H1 (cell line): ENCODE results near the gene ZNF429. TPM values are rescaled to one million over a fixed set of nuclear protein-coding genes. Genes with fewer than 3 reads are reported as not detected.
"Not testable (repeated sequence)": the region's sequence is repeated elsewhere in the genome, so short reads cannot be mapped to it uniquely, and the experiment has no call there.

Experiments
- CTCF ChIA-PET: fragments of 300-600 bp; sonication (Branson Sonifier 250); formaldehyde crosslinking; loops from one replicate; lab custom pipeline; 2021; ENCODE audit not compliant: partially characterized antibody; lab: Charles Lee
- POLR2A ChIA-PET: fragments of 300-600 bp; sonication (Branson Sonifier 250); formaldehyde crosslinking; loops from one replicate; lab custom pipeline; 2021; ENCODE audit warnings: inconsistent platforms; ENCODE audit not compliant: partially characterized antibody; lab: Charles Lee
- DNase-seq, 2 experiments: peaks; one replicate each; pipeline versions ENCODE4 v3.0.0 to v3.0.0-alpha.2; 2010 to 2022; ENCODE audit warnings: low spot score in 2 of 2, low read depth in 1 of 2, mixed read lengths in 1 of 2
- FAIRE-seq: peaks from 2 replicates; lab custom pipeline; 2011; peaks lifted over from hg19 to GRCh38; lab: Jason Lieb, UNC
- H2AFZ ChIP-seq: 2 replicates; pipeline ENCODE4 v1.8.1; 2012; ENCODE audit warnings: low read length, inconsistent platforms
- H2AK5ac ChIP-seq: 2 replicates; pipeline ENCODE4 v1.6.1; 2013; ENCODE audit warnings: low read depth, low read length
- H2BK120ac ChIP-seq: replicated peaks from 2 replicates; pipeline ENCODE3; 2013; ENCODE audit warnings: low read depth, low read length, inconsistent platforms
- H2BK12ac ChIP-seq: 2 replicates; pipeline ENCODE4 v1.6.1; 2013; ENCODE audit warnings: low read depth, low read length
- H2BK15ac ChIP-seq: 2 replicates; pipeline ENCODE4 v1.6.1; 2013; ENCODE audit warnings: low read length
- H2BK20ac ChIP-seq: 2 replicates; pipeline ENCODE4 v1.6.1; 2013; ENCODE audit warnings: low read length
- H2BK5ac ChIP-seq: 2 replicates; pipeline ENCODE4 v1.6.1; 2013; ENCODE audit warnings: low read depth, low read length
- H3K14ac ChIP-seq: 2 replicates; pipeline ENCODE4 v1.6.1; 2013; ENCODE audit warnings: inconsistent platforms; ENCODE audit not compliant: insufficient read length
- H3K18ac ChIP-seq: 2 replicates; pipeline ENCODE4 v1.6.1; 2013; ENCODE audit warnings: low read length; ENCODE audit errors: extremely low read depth
- H3K23ac ChIP-seq: 2 replicates; pipeline ENCODE4 v1.6.1; 2013; ENCODE audit warnings: inconsistent platforms; ENCODE audit not compliant: insufficient read length
- H3K23me2 ChIP-seq: 2 replicates; pipeline ENCODE4 v1.6.1; 2013; ENCODE audit warnings: low read depth, low read length
- H3K27ac ChIP-seq: 2 replicates; pipeline ENCODE4 v1.6.1; 2011; ENCODE audit warnings: low read depth, low read length, inconsistent platforms
- H3K27me3 ChIP-seq, 4 experiments: replicated peaks in 1 of 4; 1 replicate in 1 of 4; 2 replicates in 3 of 4; pipeline versions ENCODE4 v1.6.1 to v1.8.1; 2011 to 2013; ENCODE audit warnings: low read length in 3 of 4, mild to moderate bottlenecking in 3 of 4, inconsistent platforms in 2 of 4, mixed read lengths in 2 of 4, moderate library complexity in 1 of 4; ENCODE audit not compliant: control insufficient read depth in 3 of 4, insufficient read depth in 3 of 4; ENCODE audit errors: extremely low read depth in 1 of 4
- H3K36me3 ChIP-seq, 4 experiments: 2 replicates each; pipeline versions ENCODE4 v1.6.1 to v1.8.1; 2011 to 2013; ENCODE audit warnings: mild to moderate bottlenecking in 4 of 4, low read length in 3 of 4, moderate library complexity in 2 of 4, control low read depth in 1 of 4, inconsistent platforms in 1 of 4; ENCODE audit not compliant: insufficient read depth in 4 of 4, control insufficient read depth in 2 of 4
- H3K4ac ChIP-seq: replicated peaks from 2 replicates; pipeline ENCODE3; 2013; ENCODE audit warnings: low read length, low read depth, mixed read lengths, inconsistent platforms; ENCODE audit not compliant: insufficient read length
- H3K4me1 ChIP-seq, 4 experiments: replicated peaks in 1 of 4; 1 replicate in 1 of 4; 2 replicates in 3 of 4; pipeline versions ENCODE4 v1.6.1 to v1.8.1; 2011 to 2013; ENCODE audit warnings: low read length in 3 of 4, inconsistent platforms in 2 of 4, mixed read lengths in 1 of 4; ENCODE audit not compliant: insufficient read depth in 4 of 4, control insufficient read depth in 3 of 4
- H3K4me2 ChIP-seq, 2 experiments: 2 replicates each; pipeline versions ENCODE4 v1.6.1 to v1.8.1; 2011 to 2013; ENCODE audit warnings: low read depth in 2 of 2, low read length in 2 of 2, control low read depth in 1 of 2, inconsistent platforms in 1 of 2, mild to moderate bottlenecking in 1 of 2; ENCODE audit not compliant: insufficient read depth in 1 of 2
- H3K4me3 ChIP-seq, 4 experiments: fragments of 200-600, 300-600 bp in 1 of 4; sonication (generic), shearing (Covaris generic), sonication (Bioruptor Twin) in 1 of 4; 2 replicates each; pipeline versions ENCODE4 v1.5.1 to v1.8.1; 2011 to 2016; ENCODE audit warnings: low read length in 4 of 4, low read depth in 3 of 4, control low read depth in 2 of 4, inconsistent platforms in 2 of 4, mild to moderate bottlenecking in 2 of 4, mixed read lengths in 1 of 4, moderate library complexity in 1 of 4; ENCODE audit not compliant: insufficient read depth in 2 of 4; ENCODE audit errors: extremely low read depth in 1 of 4
- H3K56ac ChIP-seq: replicated peaks from 2 replicates; pipeline ENCODE3; 2013; ENCODE audit warnings: low read depth, mild to moderate bottlenecking, mixed read lengths, low read length, inconsistent platforms; ENCODE audit not compliant: insufficient read length
- H3K79me1 ChIP-seq: 2 replicates; pipeline ENCODE4 v1.6.1; 2013; ENCODE audit warnings: low read depth, low read length, control low read depth
- H3K79me2 ChIP-seq, 2 experiments: 2 replicates each; pipeline versions ENCODE4 v1.6.1 to v1.8.1; 2012 to 2013; ENCODE audit warnings: low read length in 2 of 2, mild to moderate bottlenecking in 2 of 2, inconsistent platforms in 1 of 2; ENCODE audit not compliant: insufficient read depth in 2 of 2, control insufficient read depth in 1 of 2
- H3K9ac ChIP-seq, 4 experiments: replicated peaks in 1 of 4; 1 replicate in 1 of 4; 2 replicates in 3 of 4; pipeline versions ENCODE4 v1.6.1 to v1.8.1; 2011 to 2013; ENCODE audit warnings: low read depth in 3 of 4, low read length in 3 of 4, control low read depth in 2 of 4, mild to moderate bottlenecking in 2 of 4, moderate library complexity in 2 of 4, inconsistent platforms in 1 of 4; ENCODE audit errors: extremely low read depth in 1 of 4
- H3K9me3 ChIP-seq, 2 experiments: 2 replicates each; pipeline versions ENCODE4 v1.6.1 to v1.8.1; 2012 to 2013; ENCODE audit warnings: mild to moderate bottlenecking in 2 of 2, moderate library complexity in 2 of 2, control low read depth in 1 of 2, inconsistent platforms in 1 of 2, low read depth in 1 of 2, low read length in 1 of 2, mixed read lengths in 1 of 2; ENCODE audit not compliant: insufficient read depth in 2 of 2
- H4K20me1 ChIP-seq, 2 experiments: replicated peaks in 1 of 2; 2 replicates each; pipeline versions ENCODE3 to v1.8.1; 2011 to 2013; ENCODE audit warnings: inconsistent platforms in 2 of 2, low read length in 2 of 2, mild to moderate bottlenecking in 1 of 2; ENCODE audit not compliant: insufficient read depth in 2 of 2, control insufficient read depth in 1 of 2
- H4K5ac ChIP-seq: 2 replicates; pipeline ENCODE4 v1.6.1; 2013; ENCODE audit warnings: low read length, low read depth, mixed read lengths, inconsistent platforms; ENCODE audit not compliant: insufficient read length
- H4K8ac ChIP-seq: 2 replicates; pipeline ENCODE4 v1.8.0; 2013; ENCODE audit warnings: mild to moderate bottlenecking, moderate library complexity, low read length, inconsistent platforms; ENCODE audit not compliant: insufficient read depth; ENCODE audit errors: extremely low read depth
- H4K91ac ChIP-seq: replicated peaks from 2 replicates; pipeline ENCODE3; 2013; ENCODE audit warnings: low read length, mixed read lengths, inconsistent platforms; ENCODE audit not compliant: insufficient read length
- WGBS, 2 experiments: shearing (Covaris generic) in 1 of 2; methylation state at CpG; one replicate each; pipeline versions ENCODE4 v1.1.6 to v1.1.7; 2013 to 2015; ENCODE audit warnings: low lambda C conversion rate in 2 of 2, mixed read lengths in 2 of 2, inconsistent platforms in 1 of 2, low coverage in 1 of 2, missing lambda C conversion rate in 1 of 2; ENCODE audit not compliant: insufficient replicate concordance in 2 of 2, insufficient coverage in 1 of 2, insufficient read length in 1 of 2; ENCODE audit errors: extremely low coverage in 1 of 2, missing lambda C conversion rate in 1 of 2; 5-methylcytosine and 5-hydroxymethylcytosine counted together
- polyA plus RNA-seq, 7 experiments: library from polyadenylated mRNA; depleted of rRNA in 3 of 7; stranded (reverse) in 5 of 7; unstranded in 2 of 7; fragments of >200 nt in 5 of 7; fragments of 200-250 nt in 2 of 7; gene quantifications; 1 replicate in 5 of 7; 2 replicates in 1 of 7; 4 replicates in 1 of 7; pipeline versions ENCODE4 v1.2.1 to v1.2.3, GENCODE V29; 2011 to 2013; ENCODE audit warnings: missing spikeins in 2 of 7, mixed read lengths in 2 of 7
- total RNA-seq: library from RNA; stranded (reverse); fragmentation: NEBNext Ultra II Directional; extraction: Animal tissue kit (Norgen Biotek cat#: 25700); gene quantifications from 2 replicates; pipeline ENCODE4 v1.2.1, GENCODE V29; 2021

The ZNF429 gene
- total and polyA plus RNA-seq, 2 of the 8 experiments (the other 6 are each of a cell fraction or from before 2014, with no cell fraction given): 10.9 to 15.0 TPM

- H3K56ac ChIP-seq, H2AK5ac ChIP-seq: not testable (repeated sequence)
- 100% methylated on average over 1 of the region's 25 CpGs; no CpG with 5 or more reads in 1 of the 2 experiments for WGBS, 2 experiments
These were observed 5.7 kb downstream of the ZNF429 start for GRCh38 chr19:21511058-21511457.

DNA sequence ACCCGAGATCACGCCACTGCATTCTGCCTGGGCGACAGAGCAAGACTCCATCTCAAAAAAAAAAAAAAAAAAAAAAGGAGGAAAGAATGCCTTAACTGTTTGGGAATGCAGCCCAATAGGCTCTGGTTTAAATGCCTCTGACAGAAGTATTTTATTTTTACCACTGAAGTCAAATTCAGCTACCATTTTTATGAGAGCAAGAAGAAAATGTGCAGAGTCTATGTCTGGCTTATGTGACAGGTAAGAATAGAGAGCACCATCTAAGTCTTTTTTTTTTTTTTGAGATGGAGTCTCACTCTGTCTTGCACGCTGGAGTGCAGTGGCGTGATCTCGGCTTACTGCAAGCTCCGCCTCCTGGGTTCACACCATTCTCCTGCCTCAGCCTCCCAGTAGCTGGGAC is 7.2 kb downstream of the ZNF429 start:
- H3K4ac ChIP-seq, H4K20me1 ChIP-seq, H3K27me3 ChIP-seq, H2BK15ac ChIP-seq, H3K9ac ChIP-seq, H3K23me2 ChIP-seq, H2BK20ac ChIP-seq, H3K27ac ChIP-seq, H3K4me3 ChIP-seq, H2BK120ac ChIP-seq, H3K18ac ChIP-seq, H2AK5ac ChIP-seq, H3K79me1 ChIP-seq, DNase-seq, H4K5ac ChIP-seq, H2AFZ ChIP-seq, H3K4me1 ChIP-seq, H3K4me2 ChIP-seq, H3K23ac ChIP-seq, H3K14ac ChIP-seq, FAIRE-seq, H4K91ac ChIP-seq, H2BK5ac ChIP-seq, H3K56ac ChIP-seq, H2BK12ac ChIP-seq, POLR2A ChIA-PET, H4K8ac ChIP-seq: not testable (repeated sequence)
- Histone ChIP-seq H3K9me3 (peaks cover 8 to 17% of the 10 kb centered on the region in 2 experiments; a peak in 3 of 4 replicates), H3K79me2 (peaks cover 0 to 27% of the 10 kb centered on the region in 2 experiments; a peak in 1 of 4 replicates), H3K36me3 (peaks cover 0 to 21% (median 11%) of the 10 kb centered on the region in 4 experiments; a peak in 4 of 8 replicates)
- WGBS, 2 experiments: 97% methylated on average over 4 of the region's 7 CpGs; no CpG with 5 or more reads in 1 of the 2 experiments
- CTCF ChIA-PET: interaction anchor here (1.2 kb wide), 1 partner anchor 29 kb away, joined by 3 read pairs; no protein-coding TSS in a partner anchor

More at GRCh38 chr19:21511058-21511457, 5.7 kb downstream of the ZNF429 start:
- H2BK15ac ChIP-seq, H3K9ac ChIP-seq, H3K79me1 ChIP-seq, H3K14ac ChIP-seq, CTCF ChIA-PET, H2AFZ ChIP-seq, H4K8ac ChIP-seq, H3K4ac ChIP-seq, DNase-seq, H3K27ac ChIP-seq, H3K18ac ChIP-seq, H3K27me3 ChIP-seq, POLR2A ChIA-PET, FAIRE-seq, H2BK5ac ChIP-seq, H4K20me1 ChIP-seq, H4K5ac ChIP-seq, H3K23ac ChIP-seq, H3K23me2 ChIP-seq, H2BK120ac ChIP-seq, H3K4me1 ChIP-seq, H3K4me3 ChIP-seq, H2BK20ac ChIP-seq, H4K91ac ChIP-seq, H2BK12ac ChIP-seq, H3K4me2 ChIP-seq: not testable (repeated sequence)
- peaks cover 3 to 14% of the 10 kb centered on the region in 2 experiments; a peak in 3 of 4 replicates for H3K9me3 ChIP-seq
- peaks cover 0 to 23% (median 11%) of the 10 kb centered on the region in 4 experiments; a peak in 4 of 8 replicates for H3K36me3 ChIP-seq
- H3K79me2 ChIP-seq: peaks cover 0 to 33% of the 10 kb centered on the region in 2 experiments; a peak in 2 of 4 replicates
